Nephron progenitor cell (in vitro differentiated cells): ENCODE data around the gene FAM124B.

ENCODE experiments used
- DNase-seq: peaks from one replicate; pipeline ENCODE4 v3.0.0; 2021
- H3K27ac Mint-ChIP-seq: 2 replicates; pipeline ENCODE4 v1.8.0; 2021; ENCODE audit warnings: mild to moderate bottlenecking, moderate library complexity, mixed read lengths
- H3K27me3 Mint-ChIP-seq: 2 replicates; pipeline ENCODE4 v1.8.0; 2021; ENCODE audit warnings: mild to moderate bottlenecking, low read depth, mixed read lengths; ENCODE audit not compliant: poor library complexity
- H3K36me3 Mint-ChIP-seq: 2 replicates; pipeline ENCODE4 v1.8.0; 2021; ENCODE audit warnings: low read depth, mixed read lengths
- H3K4me1 Mint-ChIP-seq: 2 replicates; pipeline ENCODE4 v1.8.0; 2021; ENCODE audit warnings: mixed read lengths
- H3K4me3 Mint-ChIP-seq: 2 replicates; pipeline ENCODE4 v1.8.0; 2021; ENCODE audit warnings: mild to moderate bottlenecking, moderate library complexity, mixed read lengths
- H3K9me3 Mint-ChIP-seq: 2 replicates; pipeline ENCODE4 v1.8.0; 2021; ENCODE audit warnings: mild to moderate bottlenecking, moderate library complexity, mixed read lengths
- TF ChIP-seq, protein P1 (sequence below): fragments of 200-600 bp; sonication (generic); IDR thresholded peaks from 2 replicates; pipeline ENCODE4 v1.5.0; 2021; ENCODE audit warnings: antibody characterized with exemption

The FAM124B gene, protein sequence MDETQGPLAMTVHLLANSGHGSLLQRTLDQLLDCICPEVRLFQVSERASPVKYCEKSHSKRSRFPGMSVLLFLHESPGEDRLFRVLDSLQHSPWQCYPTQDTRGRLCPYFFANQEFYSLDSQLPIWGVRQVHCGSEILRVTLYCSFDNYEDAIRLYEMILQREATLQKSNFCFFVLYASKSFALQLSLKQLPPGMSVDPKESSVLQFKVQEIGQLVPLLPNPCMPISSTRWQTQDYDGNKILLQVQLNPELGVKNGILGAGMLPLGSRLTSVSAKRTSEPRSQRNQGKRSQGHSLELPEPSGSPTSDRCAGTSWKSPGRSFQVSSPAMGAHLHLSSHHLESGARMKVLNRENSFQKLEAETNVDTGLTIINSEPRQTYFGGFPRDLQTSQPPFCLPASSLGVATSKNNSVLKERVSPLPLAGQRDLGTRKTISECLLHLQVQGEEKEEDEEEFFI

DNA sequence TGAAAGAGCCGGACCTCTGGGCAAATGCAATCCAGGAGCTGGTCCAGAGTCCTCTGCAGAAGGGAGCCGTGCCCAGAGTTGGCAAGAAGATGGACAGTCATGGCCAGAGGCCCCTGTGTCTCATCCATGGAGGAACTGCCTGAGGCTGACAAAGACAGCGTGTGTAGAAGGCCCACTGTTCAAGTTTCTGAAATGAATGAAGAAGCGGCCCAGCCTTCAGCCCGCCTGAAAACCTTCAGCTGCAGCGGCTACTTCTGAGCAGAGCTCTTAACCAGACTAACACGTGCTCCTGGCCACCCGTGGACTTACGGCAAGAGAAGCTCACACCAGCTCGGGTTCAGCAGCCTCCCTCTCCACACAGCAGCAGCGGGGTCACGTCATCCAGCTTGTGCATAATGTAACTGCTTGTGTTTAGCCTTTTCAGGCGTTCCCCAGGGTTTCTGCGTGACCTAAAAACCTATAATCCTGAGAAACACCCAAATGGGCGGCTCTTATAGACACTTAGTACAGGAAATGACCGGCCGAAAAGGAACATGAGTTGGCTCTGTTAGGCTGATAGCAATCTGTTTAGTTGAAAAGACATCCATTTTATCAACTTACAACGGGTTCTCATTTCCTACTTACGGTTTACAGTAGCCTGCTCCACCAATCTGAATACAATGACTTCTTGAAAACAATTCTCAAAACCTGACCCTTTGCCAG lies at the start of gene FAM124B:
FAM124B (minus strand) TSS at position 467 of the 702 bp plus-strand sequence; CDS start at position 128, 339 bp downstream.
- H3K36me3 Mint-ChIP-seq, result no peaks in the 10 kb centered on the region
- DNase-seq, result no peak
- H3K4me3 Mint-ChIP-seq, result no peak within 1 kb of the TSS
- H3K27me3 Mint-ChIP-seq, result peaks cover 7% of the 10 kb centered on the region
- peaks cover 8% of the 10 kb centered on the region for H3K9me3 Mint-ChIP-seq
- TF ChIP-seq, protein P1, sequence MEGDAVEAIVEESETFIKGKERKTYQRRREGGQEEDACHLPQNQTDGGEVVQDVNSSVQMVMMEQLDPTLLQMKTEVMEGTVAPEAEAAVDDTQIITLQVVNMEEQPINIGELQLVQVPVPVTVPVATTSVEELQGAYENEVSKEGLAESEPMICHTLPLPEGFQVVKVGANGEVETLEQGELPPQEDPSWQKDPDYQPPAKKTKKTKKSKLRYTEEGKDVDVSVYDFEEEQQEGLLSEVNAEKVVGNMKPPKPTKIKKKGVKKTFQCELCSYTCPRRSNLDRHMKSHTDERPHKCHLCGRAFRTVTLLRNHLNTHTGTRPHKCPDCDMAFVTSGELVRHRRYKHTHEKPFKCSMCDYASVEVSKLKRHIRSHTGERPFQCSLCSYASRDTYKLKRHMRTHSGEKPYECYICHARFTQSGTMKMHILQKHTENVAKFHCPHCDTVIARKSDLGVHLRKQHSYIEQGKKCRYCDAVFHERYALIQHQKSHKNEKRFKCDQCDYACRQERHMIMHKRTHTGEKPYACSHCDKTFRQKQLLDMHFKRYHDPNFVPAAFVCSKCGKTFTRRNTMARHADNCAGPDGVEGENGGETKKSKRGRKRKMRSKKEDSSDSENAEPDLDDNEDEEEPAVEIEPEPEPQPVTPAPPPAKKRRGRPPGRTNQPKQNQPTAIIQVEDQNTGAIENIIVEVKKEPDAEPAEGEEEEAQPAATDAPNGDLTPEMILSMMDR, result no peak
- H3K4me1 Mint-ChIP-seq, result no peaks in the 10 kb centered on the region
- no peak within 1 kb of the TSS for H3K27ac Mint-ChIP-seq

DNA sequence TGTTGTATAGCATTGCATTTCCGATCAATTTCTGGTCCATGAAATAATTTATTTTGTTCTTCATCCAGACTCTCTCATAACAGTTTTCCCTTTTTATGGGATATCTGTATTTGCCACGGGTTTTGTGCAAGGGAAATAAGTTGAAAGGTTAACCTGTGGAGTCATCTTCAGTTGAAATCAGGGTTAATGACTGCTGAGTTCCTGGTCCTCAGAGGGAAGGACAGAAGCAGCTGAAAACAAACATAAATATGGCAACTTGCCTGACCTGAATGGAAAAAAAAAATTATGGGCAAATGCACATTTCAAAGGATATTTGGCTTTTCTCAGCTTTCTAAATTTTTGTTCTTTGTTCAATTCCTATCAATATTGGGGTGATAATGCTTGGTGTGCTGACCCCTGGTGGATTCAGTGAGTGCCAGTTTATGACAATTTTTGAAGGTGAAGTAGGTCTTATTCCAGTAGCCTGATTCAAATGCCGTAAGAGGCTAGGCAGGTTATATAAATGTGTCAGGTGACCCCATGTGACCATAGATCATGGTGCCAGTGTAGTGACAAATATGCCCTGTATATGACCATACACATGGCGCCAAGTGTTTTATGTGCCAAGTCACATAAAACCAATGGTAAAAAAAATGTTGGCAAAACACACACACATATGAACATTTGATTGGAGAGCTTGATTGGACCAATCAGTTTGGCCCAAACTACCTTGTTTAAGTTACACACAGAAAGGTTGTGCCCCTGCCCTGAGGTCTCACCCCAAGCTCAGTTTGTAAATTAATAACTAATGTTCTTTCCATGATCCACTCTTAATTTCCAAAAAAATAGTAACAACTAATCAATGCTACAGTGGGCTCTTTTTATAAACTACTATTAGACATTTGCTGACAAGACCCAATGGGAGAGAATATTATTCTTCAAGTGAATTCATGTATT lies 47.6 kb upstream of the FAM124B start:
- DNase-seq, result no peak
- H3K9me3 Mint-ChIP-seq, result peaks cover 6% of the 10 kb centered on the region
- no peaks in the 10 kb centered on the region for H3K4me1 Mint-ChIP-seq
- peaks cover 3% of the 10 kb centered on the region for H3K27me3 Mint-ChIP-seq
- no peak overlapping the region for H3K27ac Mint-ChIP-seq
- no peak overlapping the region for H3K4me3 Mint-ChIP-seq
- no peaks in the 10 kb centered on the region for H3K36me3 Mint-ChIP-seq
- TF ChIP-seq, protein P1, result peak; percentile 44

DNA sequence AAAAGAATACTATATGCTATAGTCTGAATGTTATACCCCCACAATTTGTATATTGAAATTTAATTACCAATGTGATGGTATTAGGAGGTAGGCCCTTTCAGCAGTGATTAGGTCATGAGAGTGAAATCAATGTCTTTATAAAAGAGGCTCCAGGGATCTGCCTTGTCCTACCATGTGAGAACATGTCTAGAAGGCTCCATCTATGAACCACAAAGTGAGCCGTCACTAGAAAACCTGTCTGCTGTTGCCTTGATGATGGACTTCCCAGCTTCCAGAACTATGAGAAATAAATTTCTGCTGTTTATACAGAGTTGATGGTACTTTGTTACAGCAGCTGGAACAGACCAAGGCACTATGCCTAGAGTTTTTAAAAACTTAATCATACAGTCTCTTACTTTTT lies 46.3 kb upstream of the FAM124B start:
- Mint-ChIP-seq H3K27me3 (peaks cover 3% of the 10 kb centered on the region), H3K27ac (no peak overlapping the region)

DNA sequence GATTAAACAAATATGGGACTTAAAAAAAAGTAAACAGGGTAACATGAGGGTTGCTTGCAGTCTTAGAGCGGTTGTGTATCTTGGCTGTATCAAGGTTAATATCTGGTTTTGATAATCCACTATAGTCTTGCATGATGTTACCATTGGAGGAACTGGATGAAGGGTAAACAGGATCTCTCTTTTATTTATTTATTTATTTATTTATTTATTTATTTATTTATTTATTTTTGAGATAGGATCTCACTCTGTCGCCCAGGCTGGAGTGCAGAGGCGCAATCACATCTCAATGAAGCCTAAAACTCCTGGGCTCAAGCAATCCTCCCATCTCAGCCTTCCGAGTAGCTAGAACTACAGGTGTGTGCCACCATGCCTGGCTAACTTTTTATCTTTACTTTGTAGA lies 42.9 kb upstream of the FAM124B start:
- Mint-ChIP-seq H3K9me3 (peaks cover 21% of the 10 kb centered on the region), H3K27me3 (peaks cover 3% of the 10 kb centered on the region)

More for the DNA sequence above, 46.3 kb upstream of the FAM124B start:
- Mint-ChIP-seq H3K4me3 (no peak overlapping the region), H3K9me3 (peaks cover 8% of the 10 kb centered on the region), H3K4me1 (no peaks in the 10 kb centered on the region), H3K36me3 (no peaks in the 10 kb centered on the region)
- no peak for DNase-seq
- TF ChIP-seq, protein P1, result no peak

DNA sequence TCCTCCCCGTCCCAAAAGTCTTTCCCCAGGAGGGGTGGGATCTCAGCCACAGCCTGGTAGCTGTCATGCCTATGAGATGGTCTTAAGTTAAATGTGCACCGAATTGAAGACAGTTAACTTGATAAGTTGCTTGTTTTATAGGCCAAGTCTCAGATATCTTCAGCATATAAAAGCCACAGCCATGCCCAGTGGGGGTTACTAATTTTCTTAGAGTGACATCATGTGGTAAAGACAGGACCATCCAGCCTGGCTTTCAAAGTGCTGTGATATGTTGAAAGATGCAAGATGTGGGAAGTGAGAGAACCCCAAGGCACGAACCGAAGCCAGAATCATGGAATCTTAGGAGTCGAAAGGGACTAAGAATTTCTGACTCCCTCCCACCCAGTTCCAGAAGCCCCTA lies 42.1 kb upstream of the FAM124B start:
- TF ChIP-seq, protein P1, result no peak
- Mint-ChIP-seq H3K4me3 (no peak overlapping the region), H3K36me3 (peaks cover 4% of the 10 kb centered on the region), H3K4me1 (no peaks in the 10 kb centered on the region), H3K27ac (peak overlapping the region; percentile 84), H3K27me3 (peaks cover 3% of the 10 kb centered on the region), H3K9me3 (peaks cover 21% of the 10 kb centered on the region)
- no peak for DNase-seq

More for the DNA sequence above, 42.9 kb upstream of the FAM124B start:
- DNase-seq, result no peak
- Mint-ChIP-seq H3K27ac (no peak overlapping the region), H3K4me1 (no peaks in the 10 kb centered on the region), H3K4me3 (no peak overlapping the region), H3K36me3 (peaks cover 4% of the 10 kb centered on the region)
- TF ChIP-seq, protein P1, result no peak
